ENCODE data around the gene SLAMF7. TPM values are rescaled to one million over a fixed set of nuclear protein-coding genes. Genes with fewer than 3 reads are reported as not detected.

The SLAMF7 gene
- total RNA-seq, 1 experiment from 2014 or later: 2.6 TPM

DNA sequence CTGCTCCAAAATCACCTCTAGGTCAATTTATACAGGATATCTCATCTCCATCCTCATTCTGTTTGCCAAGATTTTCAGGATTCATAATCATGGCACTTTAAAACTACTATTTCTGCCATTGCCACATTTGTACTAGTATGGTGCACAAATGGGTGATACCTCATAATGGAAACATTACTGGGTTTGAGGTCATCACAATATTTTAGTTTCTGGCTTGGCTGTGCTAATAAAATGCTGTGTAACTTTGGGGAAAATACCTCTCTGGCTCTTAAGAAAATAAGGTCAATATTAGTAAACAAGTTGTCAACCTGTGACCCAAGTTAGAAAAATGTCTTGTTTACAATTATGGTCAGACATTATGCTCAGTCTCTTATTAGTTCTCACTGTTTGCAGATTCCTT lies 4.7 kb upstream of the SLAMF7 start:
- no peak overlapping the region for H3K4me3 Mint-ChIP-seq (ENCODE audit: low read depth, unreplicated experiment)
- CTCF ChIA-PET: no interaction called here
- TF ChIP-seq, protein P1, sequence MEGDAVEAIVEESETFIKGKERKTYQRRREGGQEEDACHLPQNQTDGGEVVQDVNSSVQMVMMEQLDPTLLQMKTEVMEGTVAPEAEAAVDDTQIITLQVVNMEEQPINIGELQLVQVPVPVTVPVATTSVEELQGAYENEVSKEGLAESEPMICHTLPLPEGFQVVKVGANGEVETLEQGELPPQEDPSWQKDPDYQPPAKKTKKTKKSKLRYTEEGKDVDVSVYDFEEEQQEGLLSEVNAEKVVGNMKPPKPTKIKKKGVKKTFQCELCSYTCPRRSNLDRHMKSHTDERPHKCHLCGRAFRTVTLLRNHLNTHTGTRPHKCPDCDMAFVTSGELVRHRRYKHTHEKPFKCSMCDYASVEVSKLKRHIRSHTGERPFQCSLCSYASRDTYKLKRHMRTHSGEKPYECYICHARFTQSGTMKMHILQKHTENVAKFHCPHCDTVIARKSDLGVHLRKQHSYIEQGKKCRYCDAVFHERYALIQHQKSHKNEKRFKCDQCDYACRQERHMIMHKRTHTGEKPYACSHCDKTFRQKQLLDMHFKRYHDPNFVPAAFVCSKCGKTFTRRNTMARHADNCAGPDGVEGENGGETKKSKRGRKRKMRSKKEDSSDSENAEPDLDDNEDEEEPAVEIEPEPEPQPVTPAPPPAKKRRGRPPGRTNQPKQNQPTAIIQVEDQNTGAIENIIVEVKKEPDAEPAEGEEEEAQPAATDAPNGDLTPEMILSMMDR (IDR thresholded peaks at IDR 0.05; ENCODE audit: unreplicated experiment): no peak
- peaks cover 12% of the 10 kb centered on the region for H3K4me1 Mint-ChIP-seq (ENCODE audit: low read depth, unreplicated experiment)
- intact Hi-C loops (cut with micrococcal nuclease; ENCODE audit: unreplicated experiment): no loop called here
- DNase-seq: no peak
- H3K27ac Mint-ChIP-seq (ENCODE audit: unreplicated experiment): no peak overlapping the region
- peaks cover 5% of the 10 kb centered on the region for H3K9me3 Mint-ChIP-seq (ENCODE audit: low read depth, unreplicated experiment)
- BruUV-seq (replicated peaks): no TSS peak
- peaks cover 16% of the 10 kb centered on the region for H3K27me3 Mint-ChIP-seq (ENCODE audit: unreplicated experiment)
- no peaks in the 10 kb centered on the region for H3K36me3 Mint-ChIP-seq (ENCODE audit: insufficient read depth, unreplicated experiment)

DNA sequence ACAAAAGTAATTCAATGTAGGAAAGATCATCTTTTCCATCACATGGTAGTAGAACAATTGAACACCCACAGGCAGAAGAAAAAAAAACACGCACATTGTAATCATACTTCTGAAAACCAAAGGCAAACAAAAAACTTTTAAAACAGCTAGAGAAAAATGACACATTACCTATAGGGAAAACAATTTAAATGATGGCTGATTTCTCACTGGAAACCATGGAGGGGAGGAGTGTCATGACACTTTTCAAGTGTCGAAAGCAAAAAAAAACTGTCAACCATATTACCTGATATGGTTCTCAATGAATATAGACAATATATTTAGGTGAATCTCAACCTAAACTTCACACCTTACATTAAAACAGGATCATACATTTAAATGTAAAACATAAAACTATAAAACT lies 776 bp upstream of the SLAMF7 start:
- Mint-ChIP-seq H3K27ac (ENCODE audit: unreplicated experiment) (no peak overlapping the region), H3K4me1 (ENCODE audit: low read depth, unreplicated experiment) (peaks cover 15% of the 10 kb centered on the region), H3K27me3 (ENCODE audit: unreplicated experiment) (peaks cover 3% of the 10 kb centered on the region), H3K9me3 (ENCODE audit: low read depth, unreplicated experiment) (peaks cover 3% of the 10 kb centered on the region), H3K36me3 (ENCODE audit: insufficient read depth, unreplicated experiment) (no peaks in the 10 kb centered on the region), H3K4me3 (ENCODE audit: low read depth, unreplicated experiment) (no peak overlapping the region)
- no peak for DNase-seq
- BruUV-seq (replicated peaks): no TSS peak
- TF ChIP-seq, protein P1 (IDR thresholded peaks at IDR 0.05; ENCODE audit: unreplicated experiment): no peak
- intact Hi-C loops (cut with micrococcal nuclease; ENCODE audit: unreplicated experiment): no loop called here
- CTCF ChIA-PET: interaction anchor here (0.6 kb wide), 1 partner anchor 68 kb away, joined by 6 read pairs; no protein-coding TSS in a partner anchor

DNA sequence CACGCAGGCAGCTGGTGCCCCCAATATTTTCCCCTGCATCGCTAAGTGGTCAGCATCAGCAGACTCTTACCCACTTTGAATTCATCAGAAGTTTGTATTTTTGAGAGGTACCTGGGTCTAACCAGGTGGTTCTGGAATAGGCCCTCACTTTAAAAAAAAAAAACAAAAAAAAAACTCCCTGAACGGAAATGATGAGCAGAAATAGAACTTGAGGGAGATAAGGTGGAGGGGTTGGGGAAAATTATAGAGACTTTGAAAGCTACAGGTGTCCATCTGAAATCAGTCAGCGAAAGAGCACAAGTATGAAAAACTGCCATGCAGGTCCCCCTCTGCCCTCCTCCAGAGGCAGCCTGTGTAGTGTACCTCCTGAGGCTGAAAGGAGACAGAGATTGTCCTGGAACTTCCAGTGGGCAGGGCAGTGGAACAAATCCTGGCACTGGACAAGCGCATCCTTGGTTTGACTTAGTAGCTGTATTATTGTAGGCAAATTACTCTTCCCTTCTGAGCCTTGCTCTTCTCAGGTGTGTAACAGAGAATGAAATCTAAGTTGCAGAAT lies 1.2 kb downstream of the SLAMF7 start:
- CTCF ChIA-PET: interaction anchor here (0.6 to 0.7 kb wide), 2 partner anchors 65 to 326 kb away, joined by 3 to 4 read pairs; no protein-coding TSS in a partner anchor
- Mint-ChIP-seq H3K4me1 (ENCODE audit: low read depth, unreplicated experiment) (peaks cover 15% of the 10 kb centered on the region), H3K27ac (ENCODE audit: unreplicated experiment) (no peak overlapping the region), H3K27me3 (ENCODE audit: unreplicated experiment) (no peaks in the 10 kb centered on the region), H3K4me3 (ENCODE audit: low read depth, unreplicated experiment) (no peak overlapping the region), H3K9me3 (ENCODE audit: low read depth, unreplicated experiment) (peaks cover 3% of the 10 kb centered on the region), H3K36me3 (ENCODE audit: insufficient read depth, unreplicated experiment) (no peaks in the 10 kb centered on the region)
- TF ChIP-seq, protein P1 (IDR thresholded peaks at IDR 0.05; ENCODE audit: unreplicated experiment): no peak
- intact Hi-C loops (cut with micrococcal nuclease; ENCODE audit: unreplicated experiment): no loop called here
- no peak for DNase-seq
- no TSS peak for BruUV-seq (replicated peaks)

DNA sequence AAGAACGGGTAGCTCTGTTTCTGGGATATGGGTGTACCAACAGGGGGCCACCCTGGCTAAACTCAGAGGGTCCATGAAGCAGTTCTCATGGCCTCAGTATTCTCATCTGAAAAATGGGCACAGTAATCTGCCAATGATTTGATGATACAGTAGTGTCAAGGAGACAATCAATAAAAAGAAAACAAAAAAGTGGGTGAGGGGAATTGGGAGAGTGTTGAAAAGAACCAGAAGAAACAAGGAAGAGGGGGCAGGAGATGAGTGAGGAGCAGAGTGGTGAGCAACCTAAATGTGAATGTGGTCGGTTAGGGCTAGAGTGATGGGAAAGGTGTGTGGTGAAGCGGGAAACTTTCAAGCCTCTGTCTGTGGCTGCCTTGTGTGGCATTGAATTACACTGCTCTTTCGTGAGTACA lies 2.0 kb downstream of the SLAMF7 start:
- CTCF ChIA-PET: interaction anchor here (0.6 kb wide), 1 partner anchor 62 kb away, joined by 3 read pairs; no protein-coding TSS in a partner anchor
- no peak overlapping the region for H3K27ac Mint-ChIP-seq (ENCODE audit: unreplicated experiment)
- peaks cover 15% of the 10 kb centered on the region for H3K4me1 Mint-ChIP-seq (ENCODE audit: low read depth, unreplicated experiment)
- no TSS peak for BruUV-seq (replicated peaks)
- H3K4me3 Mint-ChIP-seq (ENCODE audit: low read depth, unreplicated experiment): no peak overlapping the region
- DNase-seq: no peak
- H3K9me3 Mint-ChIP-seq (ENCODE audit: low read depth, unreplicated experiment): peaks cover 3% of the 10 kb centered on the region
- H3K27me3 Mint-ChIP-seq (ENCODE audit: unreplicated experiment): no peaks in the 10 kb centered on the region
- intact Hi-C loops (cut with micrococcal nuclease; ENCODE audit: unreplicated experiment): no loop called here
- TF ChIP-seq, protein P1 (IDR thresholded peaks at IDR 0.05; ENCODE audit: unreplicated experiment): no peak
- no peaks in the 10 kb centered on the region for H3K36me3 Mint-ChIP-seq (ENCODE audit: insufficient read depth, unreplicated experiment)
